Measurements from ENCODE around the gene ARFRP1.

DNA sequence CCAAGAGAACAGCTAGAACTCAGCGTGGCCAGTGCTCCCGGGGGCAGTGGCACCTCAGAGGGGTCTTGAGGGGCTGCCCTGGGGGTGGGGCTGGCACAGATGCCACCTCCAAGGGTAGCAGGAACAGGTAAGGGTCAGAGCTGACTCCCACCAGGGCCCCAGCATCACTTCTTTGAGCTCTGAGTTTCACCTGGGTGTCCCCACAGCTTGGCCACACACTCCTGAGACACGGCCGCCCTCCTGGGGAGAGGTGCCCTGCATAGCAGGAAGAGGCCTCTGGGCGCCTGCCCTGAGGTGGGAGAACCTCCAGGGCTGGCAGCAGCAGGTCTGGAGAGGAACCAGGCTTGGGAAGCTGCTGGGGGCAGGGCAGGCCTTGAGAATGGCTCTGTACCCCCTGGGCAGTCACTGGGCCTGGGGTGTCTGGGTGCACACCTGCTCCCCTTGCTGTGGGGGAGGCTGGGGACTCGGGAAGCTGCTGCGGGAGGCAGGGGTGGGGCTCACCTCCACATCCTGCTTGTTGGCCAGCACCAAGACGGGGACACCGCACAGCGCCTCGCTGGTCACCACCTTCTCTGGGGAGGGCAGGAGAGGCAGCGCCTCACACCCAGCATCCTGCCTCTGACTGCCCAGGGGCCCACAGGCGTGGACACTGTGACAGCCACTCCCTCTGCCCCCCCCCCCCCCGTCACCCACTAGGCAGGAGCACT is 6.3 kb downstream of the ARFRP1 start:
- TF ChIP-seq, protein P1, sequence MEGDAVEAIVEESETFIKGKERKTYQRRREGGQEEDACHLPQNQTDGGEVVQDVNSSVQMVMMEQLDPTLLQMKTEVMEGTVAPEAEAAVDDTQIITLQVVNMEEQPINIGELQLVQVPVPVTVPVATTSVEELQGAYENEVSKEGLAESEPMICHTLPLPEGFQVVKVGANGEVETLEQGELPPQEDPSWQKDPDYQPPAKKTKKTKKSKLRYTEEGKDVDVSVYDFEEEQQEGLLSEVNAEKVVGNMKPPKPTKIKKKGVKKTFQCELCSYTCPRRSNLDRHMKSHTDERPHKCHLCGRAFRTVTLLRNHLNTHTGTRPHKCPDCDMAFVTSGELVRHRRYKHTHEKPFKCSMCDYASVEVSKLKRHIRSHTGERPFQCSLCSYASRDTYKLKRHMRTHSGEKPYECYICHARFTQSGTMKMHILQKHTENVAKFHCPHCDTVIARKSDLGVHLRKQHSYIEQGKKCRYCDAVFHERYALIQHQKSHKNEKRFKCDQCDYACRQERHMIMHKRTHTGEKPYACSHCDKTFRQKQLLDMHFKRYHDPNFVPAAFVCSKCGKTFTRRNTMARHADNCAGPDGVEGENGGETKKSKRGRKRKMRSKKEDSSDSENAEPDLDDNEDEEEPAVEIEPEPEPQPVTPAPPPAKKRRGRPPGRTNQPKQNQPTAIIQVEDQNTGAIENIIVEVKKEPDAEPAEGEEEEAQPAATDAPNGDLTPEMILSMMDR (IDR thresholded peaks at IDR 0.05 in 8 of 11, conservative IDR thresholded peaks at IDR 0.05 in 3 of 11): no peak
- no peak for TF ChIP-seq POLR2A (IDR thresholded peaks at IDR 0.05)

Measured in spleen (tissue), 7 donors.